Karpas-422 (cell line): ENCODE results near the gene EML3. TPM values are rescaled to one million over a fixed set of nuclear protein-coding genes. Genes with fewer than 3 reads are reported as not detected.

ENCODE experiments used
- DNase-seq: peaks from one replicate; pipeline ENCODE4 v3.0.0-alpha.2; 2015
- H2AFZ ChIP-seq: fragments of 200-600 bp; sonication (generic); 2 replicates; pipeline ENCODE4 v1.6.1; 2014; ENCODE audit warnings: antibody characterized with exemption, low read length, mixed read lengths
- H3K27ac ChIP-seq: fragments of 200-600 bp; sonication (generic); 2 replicates; pipeline ENCODE4 v1.5.1; 2014; ENCODE audit warnings: mild to moderate bottlenecking, low read length, moderate library complexity
- H3K27me3 ChIP-seq: fragments of 200-600 bp; sonication (generic); 2 replicates; pipeline ENCODE4 v1.6.1; 2014; ENCODE audit warnings: low read length, mixed read lengths
- H3K36me3 ChIP-seq: fragments of 200-600 bp; sonication (generic); 2 replicates; pipeline ENCODE4 v1.6.1; 2014; ENCODE audit warnings: low read length, mixed read lengths; ENCODE audit not compliant: insufficient read depth
- H3K4me1 ChIP-seq: fragments of 200-600 bp; sonication (generic); 2 replicates; pipeline ENCODE4 v1.6.1; 2014; ENCODE audit warnings: mild to moderate bottlenecking, low read length, mixed read lengths
- H3K4me2 ChIP-seq: fragments of 200-600 bp; sonication (generic); 2 replicates; pipeline ENCODE4 v1.6.1; 2014; ENCODE audit warnings: low read length, low read depth, mild to moderate bottlenecking; ENCODE audit not compliant: poor library complexity, severe bottlenecking
- H3K4me3 ChIP-seq: fragments of 200-600 bp; sonication (generic); 2 replicates; pipeline ENCODE4 v1.5.1; 2014; ENCODE audit warnings: mild to moderate bottlenecking, antibody characterized with exemption, low read length, mixed read lengths
- H3K79me2 ChIP-seq: fragments of 200-600 bp; sonication (generic); 2 replicates; pipeline ENCODE4 v1.6.1; 2014; ENCODE audit warnings: mild to moderate bottlenecking, low read length, mixed read lengths
- H3K9ac ChIP-seq: fragments of 200-600 bp; sonication (generic); 2 replicates; pipeline ENCODE4 v1.6.0; 2014; ENCODE audit warnings: low read length
- H3K9me2 ChIP-seq: fragments of 200-600 bp; sonication (generic), shearing (Covaris generic); replicated peaks from 2 replicates; pipeline ENCODE4 v1.6.0; 2014; ENCODE audit warnings: mild to moderate bottlenecking, low read length, moderate library complexity; ENCODE audit not compliant: insufficient read depth
- H3K9me3 ChIP-seq: fragments of 300-700, 200-600 bp; sonication (generic); 2 replicates; pipeline ENCODE4 v1.6.1; 2014; ENCODE audit warnings: low read length, mixed read lengths
- H4K20me1 ChIP-seq: fragments of 200-600 bp; sonication (generic); 2 replicates; pipeline ENCODE4 v1.6.1; 2014; ENCODE audit warnings: mild to moderate bottlenecking, antibody characterized with exemption, low read length, low read depth; ENCODE audit not compliant: insufficient read depth
- total RNA-seq: library from RNA; depleted of rRNA; stranded (reverse); fragments of >200 nt; shearing (Covaris generic); gene quantifications from 2 replicates; pipeline ENCODE4 v1.2.3, GENCODE V29; 2014; ENCODE audit warnings: low replicate concordance

Gene EML3
- total RNA-seq, 1 experiment from 2014 or later = 21.2 TPM

GRCh38 chr11:62648967-62649364, 36.4 kb upstream of the EML3 start:
- no peak overlapping the region for H3K9ac ChIP-seq

GRCh38 chr11:62648185-62648966, 35.8 kb upstream of the EML3 start:
- Histone ChIP-seq H2AFZ (no peak overlapping the region), H4K20me1 (peaks cover 5% of the 10 kb centered on the region), H3K9ac (no peak overlapping the region), H3K27ac (no peak overlapping the region), H3K4me2 (no peak overlapping the region), H3K79me2 (peaks cover 56% of the 10 kb centered on the region), H3K9me2 (no peaks in the 10 kb centered on the region), H3K4me1 (peaks cover 27% of the 10 kb centered on the region), H3K36me3 (peaks cover 7% of the 10 kb centered on the region; the same call in 1 of the 2 replicates), H3K27me3 (no peaks in the 10 kb centered on the region), H3K9me3 (no peaks in the 10 kb centered on the region), H3K4me3 (no peak overlapping the region)
- DNase-seq = no peak

More at GRCh38 chr11:62648967-62649364, 36.4 kb upstream of the EML3 start:
- DNase-seq = no peak
- no peak overlapping the region for H2AFZ ChIP-seq
- H3K9me2 ChIP-seq = no peaks in the 10 kb centered on the region
- peaks cover 27% of the 10 kb centered on the region for H3K4me1 ChIP-seq
- H3K27me3 ChIP-seq = no peaks in the 10 kb centered on the region
- no peaks in the 10 kb centered on the region for H3K9me3 ChIP-seq
- H3K4me3 ChIP-seq = no peak overlapping the region
- peaks cover 50% of the 10 kb centered on the region for H3K79me2 ChIP-seq
- H4K20me1 ChIP-seq = peaks cover 5% of the 10 kb centered on the region
- peaks cover 7% of the 10 kb centered on the region; the same call in 1 of the 2 replicates for H3K36me3 ChIP-seq
- H3K4me2 ChIP-seq = no peak overlapping the region
- no peak overlapping the region for H3K27ac ChIP-seq

GRCh38 chr11:62647609-62648005, 35.0 kb upstream of the EML3 start:
- no peak for DNase-seq
- Histone ChIP-seq H3K4me3 (no peak overlapping the region), H2AFZ (no peak overlapping the region), H4K20me1 (peaks cover 5% of the 10 kb centered on the region), H3K36me3 (peaks cover 12% of the 10 kb centered on the region; the same call in 1 of the 2 replicates), H3K9me2 (no peaks in the 10 kb centered on the region), H3K4me1 (peaks cover 27% of the 10 kb centered on the region), H3K4me2 (no peak overlapping the region), H3K9me3 (no peaks in the 10 kb centered on the region), H3K27ac (no peak overlapping the region), H3K9ac (no peak overlapping the region; the same call in 1 of the 2 replicates), H3K79me2 (peaks cover 59% of the 10 kb centered on the region), H3K27me3 (no peaks in the 10 kb centered on the region)

GRCh38 chr11:62646825-62647608, 34.4 kb upstream of the EML3 start:
- H3K9me3 ChIP-seq = no peaks in the 10 kb centered on the region
- H3K4me3 ChIP-seq = 0 out of 2 replicates have a peak overlapping the region, but pooled peaks have one; percentile 32
- H3K9me2 ChIP-seq = no peaks in the 10 kb centered on the region
- peaks cover 5% of the 10 kb centered on the region for H4K20me1 ChIP-seq
- no peak overlapping the region for H3K27ac ChIP-seq
- no peak for DNase-seq
- H3K79me2 ChIP-seq = peaks cover 59% of the 10 kb centered on the region
- peak overlapping the region; percentile 54 for H3K4me2 ChIP-seq
- H3K27me3 ChIP-seq = no peaks in the 10 kb centered on the region
- no peak overlapping the region for H2AFZ ChIP-seq
- H3K9ac ChIP-seq = peak overlapping the region; percentile 39; the same call in 1 of the 2 replicates
- peaks cover 13% of the 10 kb centered on the region; the same call in 1 of the 2 replicates for H3K36me3 ChIP-seq
- H3K4me1 ChIP-seq = peaks cover 23% of the 10 kb centered on the region

- Histone ChIP-seq H3K4me3 (peak within 1 kb of the TSS; percentile 95), H3K27ac (peak within 1 kb of the TSS; percentile 73), H3K4me2 (peak within 1 kb of the TSS; percentile 72), H3K9ac (peak within 1 kb of the TSS; percentile 95), H3K36me3 (peaks cover 13% of the 10 kb centered on the region; the same call in 1 of the 2 replicates), H3K27me3 (no peaks in the 10 kb centered on the region), H3K79me2 (peaks cover 58% of the 10 kb centered on the region), H3K9me2 (no peaks in the 10 kb centered on the region), H2AFZ (no peak within 1 kb of the TSS), H4K20me1 (peaks cover 5% of the 10 kb centered on the region), H3K4me1 (peaks cover 15% of the 10 kb centered on the region), H3K9me3 (no peaks in the 10 kb centered on the region)
- DNase-seq = peak; percentile 99
Observed at GRCh38 chr11:62645946-62646824, 33.6 kb upstream of the EML3 start, which contains the start of gene GANAB. TSS of gene GANAB (minus strand) at chr11:62646613. CDS start at chr11:62646599, 14 bp downstream.

GRCh38 chr11:62645671-62645945, 33.0 kb upstream of the EML3 start:
- no peak for DNase-seq
- peaks cover 15% of the 10 kb centered on the region for H3K4me1 ChIP-seq
- H3K27ac ChIP-seq = peak overlapping the region; percentile 73
- H3K9ac ChIP-seq = peak overlapping the region; percentile 95
- H3K9me3 ChIP-seq = no peaks in the 10 kb centered on the region
- peak overlapping the region; percentile 95 for H3K4me3 ChIP-seq
- H2AFZ ChIP-seq = no peak overlapping the region
- peaks cover 57% of the 10 kb centered on the region for H3K79me2 ChIP-seq
- peak overlapping the region; percentile 72 for H3K4me2 ChIP-seq
- no peaks in the 10 kb centered on the region for H3K9me2 ChIP-seq
- H3K27me3 ChIP-seq = no peaks in the 10 kb centered on the region
- H3K36me3 ChIP-seq = peaks cover 11% of the 10 kb centered on the region; the same call in 1 of the 2 replicates
- H4K20me1 ChIP-seq = peaks cover 5% of the 10 kb centered on the region

- H3K4me3 ChIP-seq = no peak overlapping the region
- H3K79me2 ChIP-seq = peaks cover 61% of the 10 kb centered on the region
- no peak for DNase-seq
- H3K9me3 ChIP-seq = no peaks in the 10 kb centered on the region
- H3K36me3 ChIP-seq = peaks cover 15% of the 10 kb centered on the region; the same call in 1 of the 2 replicates
- no peaks in the 10 kb centered on the region for H3K9me2 ChIP-seq
- H3K4me1 ChIP-seq = peaks cover 15% of the 10 kb centered on the region
- H4K20me1 ChIP-seq = peaks cover 5% of the 10 kb centered on the region
- H3K27me3 ChIP-seq = no peaks in the 10 kb centered on the region
- no peak overlapping the region for H3K27ac ChIP-seq
- H3K9ac ChIP-seq = no peak overlapping the region
- no peak overlapping the region for H2AFZ ChIP-seq
- peak overlapping the region; percentile 72 for H3K4me2 ChIP-seq
Observed at GRCh38 chr11:62644220-62644619, 31.6 kb upstream of the EML3 start.
